Measurements from ENCODE around the gene PAX4. TPM values are rescaled to one million over a fixed set of nuclear protein-coding genes. Genes with fewer than 3 reads are reported as not detected.

The PAX4 gene
- total RNA-seq, 1 donor from 2014 or later, result not detected

GRCh38 chr7:127648986-127649385 lies 31.0 kb upstream of the PAX4 start:
- Histone ChIP-seq H3K4me3 (ENCODE audit: insufficient read depth, low read depth, low read length) (no peak overlapping the region), H3K4me1 (ENCODE audit: insufficient read depth, low read length) (peaks cover 13% of the 10 kb centered on the region), H3K9ac (ENCODE audit: low read length) (no peak overlapping the region), H3K36me3 (ENCODE audit: insufficient read depth, low read length) (no peaks in the 10 kb centered on the region), H3K27ac (ENCODE audit: low read depth, low read length) (no peak overlapping the region), H3K27me3 (ENCODE audit: insufficient read depth, low read length) (no peaks in the 10 kb centered on the region), H3K79me2 (ENCODE audit: insufficient read depth, low read length) (peaks cover 21% of the 10 kb centered on the region), H3K9me3 (ENCODE audit: insufficient read depth, low read depth, low read length) (no peaks in the 10 kb centered on the region), H3K4me2 (ENCODE audit: low read length) (no peak overlapping the region), H4K20me1 (ENCODE audit: insufficient read depth, low read length) (peaks cover 17% of the 10 kb centered on the region), H2AFZ (ENCODE audit: low read depth, low read length) (no peak overlapping the region)
- DNase-seq (ENCODE audit: low read depth), result no peak
- no peaks in the 10 kb centered on the region for H3K9me3 Mint-ChIP-seq (ENCODE audit: unreplicated experiment)
- H3K27ac Mint-ChIP-seq (ENCODE audit: unreplicated experiment), result no peak overlapping the region
- H3K36me3 Mint-ChIP-seq (ENCODE audit: low read depth, unreplicated experiment), result no peaks in the 10 kb centered on the region
- FAIRE-seq, result no peak
- peaks cover 6% of the 10 kb centered on the region for H3K4me1 Mint-ChIP-seq (ENCODE audit: low read depth, unreplicated experiment)
- TF ChIP-seq, protein P1, sequence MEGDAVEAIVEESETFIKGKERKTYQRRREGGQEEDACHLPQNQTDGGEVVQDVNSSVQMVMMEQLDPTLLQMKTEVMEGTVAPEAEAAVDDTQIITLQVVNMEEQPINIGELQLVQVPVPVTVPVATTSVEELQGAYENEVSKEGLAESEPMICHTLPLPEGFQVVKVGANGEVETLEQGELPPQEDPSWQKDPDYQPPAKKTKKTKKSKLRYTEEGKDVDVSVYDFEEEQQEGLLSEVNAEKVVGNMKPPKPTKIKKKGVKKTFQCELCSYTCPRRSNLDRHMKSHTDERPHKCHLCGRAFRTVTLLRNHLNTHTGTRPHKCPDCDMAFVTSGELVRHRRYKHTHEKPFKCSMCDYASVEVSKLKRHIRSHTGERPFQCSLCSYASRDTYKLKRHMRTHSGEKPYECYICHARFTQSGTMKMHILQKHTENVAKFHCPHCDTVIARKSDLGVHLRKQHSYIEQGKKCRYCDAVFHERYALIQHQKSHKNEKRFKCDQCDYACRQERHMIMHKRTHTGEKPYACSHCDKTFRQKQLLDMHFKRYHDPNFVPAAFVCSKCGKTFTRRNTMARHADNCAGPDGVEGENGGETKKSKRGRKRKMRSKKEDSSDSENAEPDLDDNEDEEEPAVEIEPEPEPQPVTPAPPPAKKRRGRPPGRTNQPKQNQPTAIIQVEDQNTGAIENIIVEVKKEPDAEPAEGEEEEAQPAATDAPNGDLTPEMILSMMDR (IDR thresholded peaks at IDR 0.05; ENCODE audit: insufficient read depth, low read depth, low read length), result no peak
- no peak for TF ChIP-seq EZH2 (IDR thresholded peaks at IDR 0.05; ENCODE audit: insufficient read depth, low read length)
- H3K4me3 Mint-ChIP-seq (ENCODE audit: unreplicated experiment), result no peak overlapping the region
- H3K27me3 Mint-ChIP-seq (ENCODE audit: low read depth, unreplicated experiment), result no peaks in the 10 kb centered on the region

DNA sequence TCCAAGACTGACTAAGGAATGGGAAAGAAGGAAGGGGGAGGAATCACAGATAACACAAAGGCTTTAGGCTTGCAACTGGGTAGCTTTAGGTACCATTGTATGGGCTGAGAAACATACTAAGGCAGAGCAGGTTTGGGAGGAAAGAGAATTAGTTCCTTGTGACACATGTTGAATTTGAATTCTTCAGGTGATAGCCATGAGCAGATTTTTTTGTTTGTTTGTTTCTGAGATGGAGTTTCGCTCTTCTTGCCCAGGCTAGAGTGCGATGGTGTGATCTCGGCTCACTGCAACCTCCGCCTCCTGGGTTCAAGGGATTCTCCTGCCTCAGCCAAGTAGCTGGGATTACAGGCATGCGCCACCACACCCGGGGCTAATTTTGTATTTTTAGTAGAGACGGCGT lies 29.7 kb upstream of the PAX4 start:
- no peak overlapping the region for H3K27ac Mint-ChIP-seq (ENCODE audit: unreplicated experiment)
- Histone ChIP-seq H3K4me3 (ENCODE audit: insufficient read depth, low read depth, low read length) (no peak overlapping the region), H3K79me2 (ENCODE audit: insufficient read depth, low read length) (peaks cover 7% of the 10 kb centered on the region), H3K27ac (ENCODE audit: low read depth, low read length) (no peak overlapping the region), H3K36me3 (ENCODE audit: insufficient read depth, low read length) (no peaks in the 10 kb centered on the region), H3K4me1 (ENCODE audit: insufficient read depth, low read length) (peaks cover 4% of the 10 kb centered on the region), H3K4me2 (ENCODE audit: low read length) (no peak overlapping the region), H2AFZ (ENCODE audit: low read depth, low read length) (no peak overlapping the region), H4K20me1 (ENCODE audit: insufficient read depth, low read length) (peaks cover 3% of the 10 kb centered on the region), H3K9ac (ENCODE audit: low read length) (no peak overlapping the region), H3K27me3 (ENCODE audit: insufficient read depth, low read length) (no peaks in the 10 kb centered on the region), H3K9me3 (ENCODE audit: insufficient read depth, low read depth, low read length) (no peaks in the 10 kb centered on the region)
- no peaks in the 10 kb centered on the region for H3K9me3 Mint-ChIP-seq (ENCODE audit: unreplicated experiment)
- H3K4me1 Mint-ChIP-seq (ENCODE audit: low read depth, unreplicated experiment), result peaks cover 6% of the 10 kb centered on the region
- FAIRE-seq (no peak), DNase-seq (ENCODE audit: low read depth) (no peak)
- H3K36me3 Mint-ChIP-seq (ENCODE audit: low read depth, unreplicated experiment), result no peaks in the 10 kb centered on the region
- TF ChIP-seq, protein P1 (IDR thresholded peaks at IDR 0.05; ENCODE audit: insufficient read depth, low read depth, low read length), result no peak
- no peak for TF ChIP-seq EZH2 (IDR thresholded peaks at IDR 0.05; ENCODE audit: insufficient read depth, low read length)
- no peak overlapping the region for H3K4me3 Mint-ChIP-seq (ENCODE audit: unreplicated experiment)
- no peaks in the 10 kb centered on the region for H3K27me3 Mint-ChIP-seq (ENCODE audit: low read depth, unreplicated experiment)

DNA sequence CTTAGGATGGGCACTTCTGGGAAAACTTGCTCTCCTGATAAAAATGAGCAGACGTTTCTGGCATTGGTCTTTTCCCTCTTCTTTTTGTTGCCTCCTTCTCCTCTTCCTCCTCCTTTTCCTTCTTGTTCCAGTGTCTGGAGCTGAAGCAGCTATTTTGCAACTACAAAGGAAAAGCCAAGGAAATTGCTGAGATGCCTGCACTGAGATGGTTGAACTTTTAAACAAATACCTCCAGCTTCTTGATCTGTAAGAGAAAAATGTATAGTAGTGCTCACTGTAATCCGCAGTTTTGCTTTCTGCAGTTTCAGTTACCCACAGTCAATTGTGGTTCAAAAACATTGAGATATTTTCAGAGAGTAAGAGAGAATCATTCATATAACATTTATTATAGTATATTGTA lies 26.5 kb upstream of the PAX4 start:
- Histone ChIP-seq H3K27me3 (ENCODE audit: insufficient read depth, low read length) (no peaks in the 10 kb centered on the region), H3K4me3 (ENCODE audit: insufficient read depth, low read depth, low read length) (no peak overlapping the region), H3K4me1 (ENCODE audit: insufficient read depth, low read length) (no peaks in the 10 kb centered on the region), H3K27ac (ENCODE audit: low read depth, low read length) (no peak overlapping the region), H2AFZ (ENCODE audit: low read depth, low read length) (no peak overlapping the region), H3K79me2 (ENCODE audit: insufficient read depth, low read length) (no peaks in the 10 kb centered on the region), H4K20me1 (ENCODE audit: insufficient read depth, low read length) (no peaks in the 10 kb centered on the region), H3K9me3 (ENCODE audit: insufficient read depth, low read depth, low read length) (no peaks in the 10 kb centered on the region), H3K9ac (ENCODE audit: low read length) (no peak overlapping the region), H3K36me3 (ENCODE audit: insufficient read depth, low read length) (no peaks in the 10 kb centered on the region), H3K4me2 (ENCODE audit: low read length) (no peak overlapping the region)
- no peaks in the 10 kb centered on the region for H3K27me3 Mint-ChIP-seq (ENCODE audit: low read depth, unreplicated experiment)
- peak overlapping the region; percentile 30 for H3K27ac Mint-ChIP-seq (ENCODE audit: unreplicated experiment)
- no peak overlapping the region for H3K4me3 Mint-ChIP-seq (ENCODE audit: unreplicated experiment)
- no peak for DNase-seq (ENCODE audit: low read depth)
- TF ChIP-seq, protein P1 (IDR thresholded peaks at IDR 0.05; ENCODE audit: insufficient read depth, low read depth, low read length), result no peak
- TF ChIP-seq EZH2 (IDR thresholded peaks at IDR 0.05; ENCODE audit: insufficient read depth, low read length), result no peak
- H3K4me1 Mint-ChIP-seq (ENCODE audit: low read depth, unreplicated experiment), result peaks cover 14% of the 10 kb centered on the region
- no peaks in the 10 kb centered on the region for H3K9me3 Mint-ChIP-seq (ENCODE audit: unreplicated experiment)
- no peak for FAIRE-seq
- H3K36me3 Mint-ChIP-seq (ENCODE audit: low read depth, unreplicated experiment), result no peaks in the 10 kb centered on the region
